GM18867 (cell line): ENCODE measurements around the gene S100A7A.
"Not testable (repeated sequence)": the region's sequence is repeated elsewhere in the genome, so short reads cannot be mapped to it uniquely, and the experiment has no call there.

Experiments
- ATAC-seq: cut with Tn5 transposase; IDR thresholded peaks from one replicate; pipeline ENCODE4 v1.9.1; 2021; ENCODE audit warnings: mild to moderate bottlenecking, moderate library complexity; ENCODE audit not compliant: unreplicated experiment

Gene S100A7A

DNA sequence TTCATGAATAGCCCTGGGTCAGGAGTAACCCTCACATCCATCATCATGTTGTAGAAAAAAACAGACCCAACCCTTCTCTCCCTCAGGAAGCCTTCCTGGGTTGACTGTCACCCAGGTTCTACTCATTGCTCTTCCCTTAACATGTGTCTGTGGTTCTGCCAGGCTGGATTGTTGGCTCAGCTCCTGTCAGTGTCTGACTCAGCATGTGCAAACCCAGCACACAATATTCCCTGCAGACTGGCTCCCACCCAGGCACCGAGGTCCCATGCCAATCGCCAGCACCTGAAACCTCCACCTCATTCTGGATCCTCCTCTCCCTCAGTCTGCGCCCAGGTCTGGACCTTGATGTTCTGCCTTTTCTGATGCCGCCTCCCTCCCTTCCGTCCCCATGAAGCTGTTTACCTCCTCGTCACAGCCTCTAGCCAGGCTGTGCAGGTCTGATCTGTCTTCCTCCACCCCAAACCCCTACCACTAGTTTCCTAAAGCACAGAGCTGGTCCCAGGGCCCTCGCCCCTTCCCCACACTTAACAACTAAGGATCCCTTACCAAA, 21.1 kb upstream of the S100A7A start:
- ATAC-seq = no peak

DNA sequence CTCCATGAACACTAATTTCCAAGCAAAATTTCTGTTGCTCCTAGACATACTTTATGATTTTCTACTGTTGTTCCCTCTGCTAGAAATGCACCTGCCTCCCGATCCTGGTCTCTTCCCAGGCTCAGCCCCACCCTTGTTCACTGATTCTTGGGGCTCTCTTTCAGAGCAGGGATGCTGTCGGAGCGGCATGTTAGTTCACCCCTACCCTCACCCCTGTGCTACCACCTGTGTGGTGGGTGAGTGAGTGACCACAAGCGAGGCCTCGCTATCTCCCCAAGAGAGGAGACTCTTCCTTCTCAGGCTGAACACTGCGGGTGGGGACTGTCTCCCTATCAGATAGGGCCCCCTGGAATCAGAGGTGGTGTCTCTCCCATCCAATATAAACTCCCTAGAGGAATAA, 20.5 kb upstream of the S100A7A start:
- no peak for ATAC-seq

DNA sequence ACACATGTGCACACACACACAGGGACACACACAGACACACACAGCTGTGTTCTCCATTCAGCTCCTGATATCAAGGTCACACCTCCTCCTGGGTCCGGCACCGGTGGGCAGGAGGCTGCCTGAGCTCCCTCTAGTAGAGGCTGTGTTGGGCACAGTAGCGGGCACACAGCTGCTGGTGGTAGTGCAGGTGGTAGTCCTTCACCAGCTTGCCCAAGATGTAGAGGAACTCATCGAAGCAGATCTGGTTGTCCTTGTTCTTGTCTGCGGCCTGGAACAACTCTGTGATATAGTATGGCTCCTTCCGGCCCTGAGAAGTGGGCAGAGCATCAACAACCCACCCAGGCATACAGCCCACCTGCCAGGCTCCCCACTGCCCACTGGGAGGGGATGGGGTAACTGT, 19.9 kb upstream of the S100A7A start:
- ATAC-seq = no peak

DNA sequence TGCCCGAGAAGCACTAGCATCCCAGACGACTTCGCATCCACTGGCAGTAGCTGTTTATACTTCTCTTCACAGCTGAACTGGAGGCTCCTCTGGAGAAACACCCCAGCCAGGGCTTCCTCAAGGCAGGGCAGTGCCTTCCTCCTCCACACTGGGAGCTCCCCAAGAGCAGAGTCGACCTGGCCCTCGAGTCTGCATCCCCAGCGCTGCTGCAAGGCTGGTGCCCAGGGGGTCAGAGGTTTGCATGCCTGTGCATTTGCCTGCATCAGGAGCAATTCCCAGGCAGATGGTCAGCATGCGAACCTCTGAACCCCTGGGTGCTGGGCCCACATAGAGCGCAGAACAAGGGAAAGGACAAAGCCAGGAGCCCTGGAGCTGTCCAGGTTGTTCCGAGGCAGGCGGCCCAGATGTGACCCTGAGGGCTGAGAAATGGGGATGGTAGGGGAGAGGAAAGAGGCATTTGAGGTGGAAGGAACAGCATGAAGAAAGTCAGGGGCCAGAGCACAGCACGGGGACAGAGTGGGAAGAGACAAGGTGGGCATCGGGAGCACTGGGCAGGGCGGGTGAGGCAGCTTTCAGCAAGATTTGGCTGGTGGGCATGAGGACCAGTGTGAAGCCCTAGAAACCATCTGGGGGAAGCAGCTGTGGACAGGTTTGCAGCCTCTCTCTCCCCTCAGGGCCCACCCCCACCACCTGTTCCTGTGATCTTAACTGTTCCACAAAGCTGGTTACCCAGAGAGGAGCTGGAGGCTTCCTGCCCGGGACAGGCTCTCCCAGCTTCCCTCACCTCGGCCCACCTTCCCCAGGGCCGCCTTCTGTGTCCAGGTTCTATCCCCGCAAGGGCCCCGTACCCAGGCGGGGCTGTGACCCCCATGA, 19.0 kb upstream of the S100A7A start:
- ATAC-seq = no peak

DNA sequence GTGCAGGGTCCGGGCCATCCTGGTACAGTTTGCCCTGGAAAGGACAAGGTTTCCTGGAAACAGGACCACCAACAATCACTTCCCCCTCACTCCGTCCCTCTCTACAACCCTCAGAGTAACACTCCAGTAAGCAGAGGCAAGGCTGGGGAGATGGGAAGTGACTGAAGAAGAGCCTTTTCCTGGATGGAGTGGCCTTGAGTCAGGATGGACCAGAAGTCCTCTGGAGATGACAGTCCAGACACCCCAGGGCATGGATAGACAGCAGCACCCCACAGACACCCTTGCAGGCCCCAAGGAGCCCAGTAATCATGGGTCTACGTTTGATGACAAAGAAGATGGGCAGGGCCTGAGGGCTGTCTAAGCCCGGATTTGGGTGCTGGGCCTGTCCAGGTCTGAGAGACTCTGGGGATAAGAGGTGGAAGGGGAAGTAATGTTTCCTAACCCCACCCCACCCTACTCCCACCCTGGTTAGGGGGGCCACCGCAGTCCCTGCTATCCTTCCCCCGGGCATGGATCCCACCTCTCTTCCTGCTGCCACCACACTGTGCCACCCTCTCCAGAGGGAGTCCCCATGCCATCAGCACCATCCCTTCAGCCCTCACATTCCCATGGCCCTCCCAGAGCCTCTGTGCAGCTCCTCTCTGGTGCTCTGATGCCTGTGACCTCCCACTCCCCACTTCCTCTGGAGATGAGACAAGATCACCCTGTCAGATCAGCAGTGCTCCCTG, 18.2 kb upstream of the S100A7A start:
- ATAC-seq = no peak

DNA sequence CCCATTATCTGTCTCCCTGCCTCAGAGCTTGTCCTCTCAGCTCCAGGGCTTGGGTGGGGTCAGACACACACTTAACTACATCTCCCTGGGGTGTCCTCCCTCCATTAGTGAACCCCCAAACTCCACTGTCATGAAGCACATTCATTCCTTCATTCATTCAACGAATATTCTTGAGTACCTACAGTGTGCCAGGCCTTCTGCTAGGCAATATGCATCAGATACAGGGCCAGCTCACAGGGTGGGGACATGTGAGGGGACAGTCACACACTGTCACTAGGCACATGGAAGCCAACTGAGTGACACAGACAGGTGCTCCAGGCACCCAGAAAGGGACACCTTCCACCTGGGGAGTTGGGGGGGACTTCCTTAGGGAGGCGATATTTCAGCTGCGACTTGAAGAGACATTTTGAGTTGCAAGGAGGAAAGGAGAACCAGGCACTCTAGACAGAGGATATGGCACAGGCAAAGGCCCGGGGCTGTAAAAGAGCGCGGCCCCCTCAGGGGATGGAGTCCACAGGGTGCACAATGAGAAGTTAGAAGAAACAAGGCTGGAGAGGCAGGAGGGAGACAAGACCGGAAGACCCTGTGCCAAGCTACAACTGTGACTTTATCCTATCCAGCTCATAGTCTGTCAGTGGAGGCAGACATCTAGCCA, 16.8 kb upstream of the S100A7A start:
- no peak for ATAC-seq

DNA sequence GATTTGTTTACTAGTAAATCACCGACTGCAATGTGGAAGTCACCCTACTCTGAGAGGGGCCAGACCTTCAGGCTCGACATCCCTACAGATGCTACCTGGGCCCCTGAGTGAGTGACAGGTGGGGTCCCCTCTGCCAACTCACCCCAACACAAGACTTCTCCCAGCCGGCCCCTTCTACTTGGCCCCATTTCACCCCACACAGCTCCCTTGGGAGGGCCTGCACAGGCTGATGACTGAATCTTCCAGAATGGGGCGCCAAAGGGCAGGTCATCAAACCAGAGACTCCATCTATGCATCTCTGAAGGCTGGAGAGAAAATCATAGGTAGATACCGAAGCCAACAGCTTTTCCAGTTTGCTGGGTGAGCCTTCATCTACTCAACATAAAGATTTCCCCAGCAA, 16.1 kb upstream of the S100A7A start:
- ATAC-seq = no peak

DNA sequence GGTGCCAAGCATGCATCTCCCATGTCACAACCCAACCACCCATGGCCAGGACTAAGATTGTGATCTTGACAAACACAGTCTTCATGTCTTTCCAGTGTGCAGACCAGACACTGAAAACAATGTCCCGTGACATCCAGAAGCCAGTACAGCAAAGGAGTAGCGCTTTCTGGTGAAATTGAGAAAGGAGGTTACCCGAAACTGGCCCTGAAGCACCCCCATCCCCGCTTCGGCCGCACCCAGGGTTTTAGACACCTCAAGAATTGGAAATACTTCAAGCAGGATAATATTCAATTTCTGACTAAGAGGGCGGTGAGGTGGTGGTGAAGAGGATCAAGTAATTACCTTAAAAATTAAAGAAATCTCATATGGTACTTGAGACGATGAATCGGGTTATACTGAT, 14.9 kb upstream of the S100A7A start:
- ATAC-seq = no peak

DNA sequence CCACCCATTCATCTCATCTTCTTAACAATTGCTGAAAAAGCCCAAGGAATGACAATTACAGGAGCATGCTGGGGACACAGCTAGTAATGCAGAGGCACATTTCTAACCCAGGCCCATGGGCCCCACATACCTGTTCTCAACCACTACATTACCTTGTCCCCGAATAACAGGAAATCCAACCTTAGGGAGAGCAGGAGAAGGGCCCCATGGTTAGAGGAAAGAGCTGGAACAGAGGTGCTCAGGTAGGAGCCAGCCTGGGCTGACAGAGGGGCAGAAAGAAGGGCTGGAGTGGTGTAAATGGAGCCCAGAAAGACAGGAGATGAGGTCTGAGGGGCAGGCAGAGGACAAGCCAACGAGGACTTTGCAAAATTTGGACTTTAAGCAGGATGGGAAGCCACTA, 14.1 kb upstream of the S100A7A start:
- ATAC-seq = no peak

DNA sequence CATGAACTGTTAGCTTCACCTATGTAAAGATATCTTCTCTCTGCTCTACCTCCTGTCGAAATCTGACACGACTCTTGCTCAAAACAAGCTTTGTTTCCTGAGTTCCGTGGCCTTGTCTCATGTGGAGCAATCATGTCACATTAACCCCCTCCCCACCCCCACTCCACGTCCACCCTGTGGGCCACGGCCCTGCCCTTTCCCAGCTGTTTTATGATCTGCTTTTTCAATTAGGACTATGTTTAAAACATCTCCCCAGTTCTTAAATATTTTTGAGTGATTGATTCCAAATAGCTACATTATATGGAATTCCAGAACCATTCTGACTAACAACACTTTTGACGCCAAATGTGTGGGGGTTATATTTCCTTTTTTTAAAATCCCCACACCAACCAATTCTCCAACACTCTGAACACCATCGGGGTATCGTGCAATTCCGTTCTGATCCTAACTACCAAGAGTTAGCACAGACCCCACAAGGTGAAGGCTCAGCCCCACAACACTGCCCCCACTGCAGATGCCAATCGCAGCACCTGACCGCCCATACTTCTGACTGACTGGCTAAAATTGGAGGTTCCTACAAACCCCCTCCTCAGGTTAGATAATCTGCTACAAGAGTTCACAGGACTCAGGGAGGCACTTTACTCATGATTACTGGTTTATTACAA, 12.8 kb upstream of the S100A7A start:
- ATAC-seq = no peak

DNA sequence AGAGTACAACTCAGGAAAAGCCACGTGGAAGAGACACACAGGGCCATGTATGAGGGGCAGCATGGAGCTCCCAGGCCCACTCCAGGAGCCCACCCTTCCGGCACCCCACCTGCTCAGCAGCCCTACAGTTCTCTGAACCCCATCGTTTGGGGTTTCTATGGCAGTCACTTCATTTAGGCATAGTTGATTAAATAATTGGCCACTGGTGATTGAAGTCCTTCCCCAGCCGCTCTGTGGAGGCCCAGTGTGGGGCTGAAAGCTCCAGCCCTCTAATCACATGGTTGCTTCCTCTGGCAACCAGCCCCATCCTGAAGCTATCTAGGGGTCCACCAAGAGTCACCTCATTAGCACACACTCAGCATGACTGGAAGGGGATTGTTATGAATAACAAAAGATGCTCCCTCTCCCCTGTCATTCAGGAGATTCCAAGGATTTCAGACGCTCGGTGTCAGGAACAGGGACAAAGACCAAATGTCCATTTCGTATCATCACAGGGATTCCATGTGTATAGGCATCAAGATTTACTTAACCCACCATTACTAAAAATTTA, 12.2 kb upstream of the S100A7A start:
- no peak for ATAC-seq

DNA sequence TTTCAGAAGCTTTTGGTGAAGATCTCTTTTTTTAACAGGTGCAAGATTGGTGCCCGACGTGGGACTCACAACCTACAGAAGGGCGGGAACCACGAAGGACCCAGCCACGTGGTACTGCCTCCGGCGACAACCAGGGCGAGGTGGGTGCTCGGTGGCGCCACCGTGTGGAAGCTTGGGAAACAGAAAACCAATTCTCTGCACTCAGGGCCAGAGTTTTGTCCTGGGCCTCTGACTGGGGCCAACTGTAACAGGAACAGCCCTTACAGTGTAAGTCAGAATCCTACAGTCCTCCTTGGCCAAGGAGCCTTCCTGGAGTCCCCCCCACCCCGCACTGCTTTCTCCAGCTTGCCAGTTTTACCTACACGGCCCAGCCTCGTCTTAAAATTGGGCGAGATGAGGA, 11.6 kb upstream of the S100A7A start:
- no peak for ATAC-seq

DNA sequence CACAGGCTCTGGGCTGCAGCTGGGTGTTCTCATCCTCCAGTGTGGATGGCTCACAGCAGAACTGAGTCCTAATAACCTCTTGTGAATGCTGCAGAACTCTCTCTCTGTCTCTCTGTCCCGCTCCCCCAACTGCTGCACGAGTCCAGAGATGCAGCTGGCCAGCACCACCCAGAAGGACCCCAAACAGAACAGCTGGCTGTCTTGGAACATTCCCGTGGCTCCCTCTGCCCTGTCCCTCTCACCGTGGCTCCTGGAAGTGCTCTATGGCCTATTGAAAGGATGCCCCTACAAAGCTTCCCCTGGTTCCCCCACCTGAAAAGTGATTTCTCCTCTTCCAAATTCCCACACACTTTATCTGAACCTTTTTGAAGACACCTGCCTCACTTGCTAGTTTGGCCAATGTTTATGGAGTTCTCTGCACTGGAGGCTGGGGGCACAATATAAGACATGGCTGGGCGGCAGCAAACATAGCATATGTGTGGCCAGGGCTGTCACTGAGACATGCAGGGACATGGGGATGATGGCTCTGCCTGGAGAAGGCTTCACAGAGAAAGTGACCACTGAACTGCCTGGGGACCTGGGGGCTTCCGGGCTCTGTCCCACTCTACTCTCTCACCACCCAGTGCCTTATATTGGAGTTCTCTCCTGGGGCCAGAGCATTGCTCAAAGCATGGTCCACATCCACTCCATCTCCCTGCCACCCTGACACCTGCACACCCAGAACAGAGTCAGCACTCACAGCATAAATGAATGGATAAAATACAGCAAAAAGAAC, 10.3 kb upstream of the S100A7A start:
- ATAC-seq = not testable (repeated sequence)

DNA sequence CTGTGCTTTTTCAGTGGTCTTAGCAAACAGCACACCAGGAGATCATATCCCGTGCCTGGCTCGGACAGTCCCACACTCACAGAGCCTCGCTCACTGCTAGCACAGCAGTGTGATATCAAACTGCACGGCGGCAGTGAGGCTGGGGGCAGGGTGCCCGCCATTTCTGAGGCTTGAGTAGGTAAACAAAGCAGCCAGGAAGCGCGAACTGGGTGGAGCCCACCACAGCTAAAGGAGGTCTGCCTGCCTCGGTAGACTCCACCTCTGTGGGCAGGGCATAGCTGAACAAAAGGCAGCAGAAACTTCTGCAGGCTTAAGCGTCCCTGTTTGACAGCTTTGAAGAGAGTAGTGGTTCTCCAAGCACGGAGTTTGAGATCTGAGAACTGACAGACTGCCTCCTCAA, 9.0 kb upstream of the S100A7A start:
- not testable (repeated sequence) for ATAC-seq

DNA sequence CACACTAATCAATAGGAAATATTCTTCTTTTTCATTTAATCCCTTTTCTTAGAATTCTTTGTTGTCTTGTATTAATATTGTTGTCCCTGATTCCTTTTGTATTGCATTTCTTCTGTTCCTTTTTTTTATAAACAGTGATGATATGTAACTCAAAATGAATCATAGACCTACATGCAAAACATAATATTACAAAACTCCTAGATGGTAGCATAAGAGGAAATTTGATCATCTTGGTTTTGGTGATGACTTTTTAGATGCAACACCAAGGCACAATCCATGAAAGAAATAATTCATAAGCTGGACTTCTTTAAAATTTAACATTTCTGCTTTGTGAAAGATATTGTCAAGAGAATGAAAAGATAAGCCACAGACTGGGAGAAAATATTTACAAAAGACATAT, 2.4 kb upstream of the S100A7A start:
- ATAC-seq = not testable (repeated sequence)

DNA sequence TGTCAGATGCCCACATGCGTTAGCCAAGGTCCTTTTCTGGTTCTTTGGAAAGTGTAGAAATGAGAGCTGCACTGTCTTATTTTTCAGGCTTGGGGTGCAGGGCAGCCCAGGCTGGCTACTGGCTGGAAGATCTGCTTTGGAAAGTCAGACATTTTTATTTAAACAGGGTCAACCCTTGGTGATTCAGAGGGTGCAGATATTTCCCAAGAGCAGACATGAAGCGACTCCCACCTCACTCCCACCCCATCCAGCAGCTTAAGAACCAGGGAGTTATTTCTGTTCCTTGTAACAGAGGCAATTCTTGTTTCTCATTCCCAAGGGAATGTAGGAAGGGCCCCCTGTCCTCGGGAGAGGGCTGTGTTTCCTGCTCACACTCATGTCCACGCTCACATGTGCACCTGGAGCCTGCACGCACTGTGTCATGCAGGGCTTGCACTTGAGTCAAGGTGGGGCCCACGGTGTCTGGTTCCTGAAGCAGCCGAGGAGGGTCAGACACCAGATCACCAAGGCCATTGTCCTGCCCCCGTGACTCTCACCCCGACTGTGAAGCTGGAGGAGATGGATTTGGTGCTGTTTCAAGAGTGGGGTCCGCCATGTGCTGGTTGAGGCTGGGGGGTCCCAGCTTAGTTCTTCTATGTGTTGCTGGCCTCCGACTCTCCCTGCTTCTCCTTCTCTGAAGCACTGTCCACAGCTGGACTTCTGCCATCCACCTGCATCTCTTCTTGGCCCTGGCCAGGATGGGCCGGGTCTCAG, 992 bp downstream of the S100A7A start:
- ATAC-seq = no peak

DNA sequence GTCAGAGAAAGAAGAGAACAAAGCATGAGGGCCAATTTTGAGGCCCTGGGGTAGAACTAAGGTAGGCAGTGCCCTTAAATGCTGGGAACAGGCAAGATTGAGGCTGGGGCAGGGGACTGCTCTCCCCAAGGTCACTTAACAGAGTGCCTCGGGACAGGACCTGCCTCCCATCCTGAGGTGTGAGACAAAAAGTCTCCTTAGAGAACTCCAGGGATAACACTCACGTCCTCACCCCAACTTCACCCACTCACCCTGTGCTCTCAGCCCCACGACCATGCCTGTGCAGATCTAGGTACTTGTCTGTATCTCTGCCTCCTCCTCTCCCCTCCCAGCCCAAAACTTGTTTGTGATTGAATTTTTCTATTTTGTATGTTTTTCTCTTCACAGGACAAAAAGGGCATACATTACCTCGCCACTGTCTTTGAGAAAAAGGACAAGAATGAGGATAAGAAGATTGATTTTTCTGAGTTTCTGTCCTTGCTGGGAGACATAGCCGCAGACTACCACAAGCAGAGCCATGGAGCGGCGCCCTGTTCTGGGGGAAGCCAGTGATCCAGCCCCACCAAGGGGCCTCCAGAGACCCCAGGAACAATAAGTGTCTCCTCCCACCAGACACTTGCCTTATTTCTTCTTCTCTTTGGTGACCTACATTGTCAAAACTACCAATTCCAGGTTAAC, 2.6 kb downstream of the S100A7A start:
- not testable (repeated sequence) for ATAC-seq

DNA sequence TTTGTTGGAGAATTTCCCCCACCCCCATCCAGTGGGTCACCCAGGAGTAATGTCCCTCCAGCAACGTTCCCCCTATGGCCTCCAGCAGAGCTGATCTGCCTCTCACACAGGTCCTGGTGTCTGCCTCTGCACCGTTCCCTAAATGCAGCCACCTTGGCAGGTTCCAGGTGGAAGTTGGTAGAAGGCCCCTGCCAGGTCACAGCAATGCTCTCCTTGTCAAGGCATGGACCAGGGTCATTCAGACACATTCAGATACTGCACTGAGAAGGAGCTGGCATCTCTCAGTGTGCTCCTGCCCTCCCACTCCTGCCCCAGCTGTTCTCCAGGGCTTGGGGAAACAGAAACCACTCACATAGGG, 3.1 kb downstream of the S100A7A start:
- not testable (repeated sequence) for ATAC-seq

DNA sequence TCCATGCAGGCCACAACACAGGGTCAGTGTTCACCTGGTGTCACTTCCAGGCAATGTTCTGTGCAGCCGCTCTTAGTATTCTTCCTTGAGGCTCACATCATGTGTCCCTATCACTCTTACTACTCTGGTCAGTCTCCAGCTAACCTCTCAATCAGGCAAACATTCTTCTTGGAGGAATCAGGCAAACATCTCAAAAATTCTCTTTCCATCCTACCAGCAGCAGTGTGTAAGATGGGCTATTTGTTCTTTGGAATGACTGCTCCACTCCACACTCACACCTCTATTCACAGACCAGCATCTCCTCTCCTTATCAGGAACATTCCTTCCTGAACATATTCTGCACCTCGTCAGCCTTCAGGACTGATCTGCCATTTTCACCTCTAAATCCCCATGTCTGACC, 4.0 kb downstream of the S100A7A start:
- ATAC-seq = no peak
